ENCODE measurements around the gene ZNF112.
A peak's percentile ranks its signal among the peaks of the same experiment; 100 is the strongest.

The ZNF112 gene

GRCh38 chr19:44304659-44305193 is 51.8 kb downstream of the ZNF112 start, which contains the start of gene ZNF235:
TSS of gene ZNF235 (minus strand) at chr19:44305025. CDS start at chr19:44303404, 1,621 bp downstream.
- peak within 1 kb of the TSS; percentile 93 for H3K4me3 ChIP-seq
- H3K27ac ChIP-seq = peak within 1 kb of the TSS; percentile 37; the same call in 1 of the 2 replicates
- DNase-seq (ENCODE audit: low read depth, low spot score) = peak; percentile 77

GRCh38 chr19:44303976-44304568 is 52.4 kb downstream of the ZNF112 start:
- Histone ChIP-seq H3K9me3 (ENCODE audit: low read depth, low read length) (no peaks in the 10 kb centered on the region), H3K9ac (ENCODE audit: insufficient read length) (peak overlapping the region; percentile 81), H3K4me3 (peak overlapping the region; percentile 93), H3K27ac (0 out of 2 replicates have a peak overlapping the region, but pooled peaks have one; percentile 37), H3K36me3 (ENCODE audit: insufficient read depth, low read length) (peaks cover 21% of the 10 kb centered on the region)
- DNase-seq (ENCODE audit: low read depth, low spot score) = no peak
- TF ChIP-seq EZH2 (IDR thresholded peaks at IDR 0.05) = no peak

More at GRCh38 chr19:44304659-44305193, 51.8 kb downstream of the ZNF112 start, which contains the start of gene ZNF235:
- H3K9ac ChIP-seq (ENCODE audit: insufficient read length) = peak within 1 kb of the TSS; percentile 81
- no peaks in the 10 kb centered on the region for H3K9me3 ChIP-seq (ENCODE audit: low read depth, low read length)
- peaks cover 15% of the 10 kb centered on the region for H3K36me3 ChIP-seq (ENCODE audit: insufficient read depth, low read length)
- peak; percentile 84 for TF ChIP-seq POLR2AphosphoS5 (IDR thresholded peaks at IDR 0.05; ENCODE audit: borderline replicate concordance, low read depth, low read length)
- peak; percentile 19 for TF ChIP-seq FOXP2 (optimal IDR thresholded peaks at IDR 0.05; ENCODE audit: control extremely low read depth, extremely low read length, insufficient read depth)
- no peak for TF ChIP-seq EZH2 (IDR thresholded peaks at IDR 0.05)

- Histone ChIP-seq H3K9me3 (ENCODE audit: low read depth, low read length) (no peaks in the 10 kb centered on the region), H3K27ac (no peak overlapping the region), H3K9ac (ENCODE audit: insufficient read length) (no peak overlapping the region), H3K4me3 (peak overlapping the region; percentile 93; the same call in 1 of the 2 replicates), H3K36me3 (ENCODE audit: insufficient read depth, low read length) (peaks cover 29% of the 10 kb centered on the region)
- TF ChIP-seq FOXP2 (optimal IDR thresholded peaks at IDR 0.05; ENCODE audit: control extremely low read depth, extremely low read length, insufficient read depth) (no peak), EZH2 (IDR thresholded peaks at IDR 0.05) (no peak), POLR2AphosphoS5 (IDR thresholded peaks at IDR 0.05; ENCODE audit: borderline replicate concordance, low read depth, low read length) (no peak)
- DNase-seq (ENCODE audit: low read depth, low spot score) = no peak
Measured at GRCh38 chr19:44303320-44303719, 53.2 kb downstream of the ZNF112 start.

- Histone ChIP-seq H3K9ac (ENCODE audit: insufficient read length) (no peak overlapping the region), H3K4me3 (no peak overlapping the region), H3K9me3 (ENCODE audit: low read depth, low read length) (peaks cover 9% of the 10 kb centered on the region), H3K27ac (no peak overlapping the region), H3K36me3 (ENCODE audit: insufficient read depth, low read length) (peaks cover 31% of the 10 kb centered on the region)
- no peak for TF ChIP-seq POLR2AphosphoS5 (IDR thresholded peaks at IDR 0.05; ENCODE audit: borderline replicate concordance, low read depth, low read length)
- TF ChIP-seq EZH2 (IDR thresholded peaks at IDR 0.05) = no peak
- no peak for DNase-seq (ENCODE audit: low read depth, low spot score)
Measured at GRCh38 chr19:44284968-44285367, 71.5 kb downstream of the ZNF112 start.

GRCh38 chr19:44282846-44283245 is 73.6 kb downstream of the ZNF112 start:
- Histone ChIP-seq H3K36me3 (ENCODE audit: insufficient read depth, low read length) (peaks cover 9% of the 10 kb centered on the region), H3K9me3 (ENCODE audit: low read depth, low read length) (no peaks in the 10 kb centered on the region), H3K9ac (ENCODE audit: insufficient read length) (no peak overlapping the region), H3K4me3 (no peak overlapping the region), H3K27ac (no peak overlapping the region)
- no peak for TF ChIP-seq EZH2 (IDR thresholded peaks at IDR 0.05)
- TF ChIP-seq FOXP2 (optimal IDR thresholded peaks at IDR 0.05; ENCODE audit: control extremely low read depth, extremely low read length, insufficient read depth) = no peak
- no peak for TF ChIP-seq POLR2AphosphoS5 (IDR thresholded peaks at IDR 0.05; ENCODE audit: borderline replicate concordance, low read depth, low read length)
- no peak for DNase-seq (ENCODE audit: low read depth, low spot score)

- no peak overlapping the region for H3K4me3 ChIP-seq
- TF ChIP-seq EZH2 (IDR thresholded peaks at IDR 0.05) = no peak
- no peak for TF ChIP-seq POLR2AphosphoS5 (IDR thresholded peaks at IDR 0.05; ENCODE audit: borderline replicate concordance, low read depth, low read length)
- TF ChIP-seq FOXP2 (optimal IDR thresholded peaks at IDR 0.05; ENCODE audit: control extremely low read depth, extremely low read length, insufficient read depth) = no peak
- no peak overlapping the region for H3K9ac ChIP-seq (ENCODE audit: insufficient read length)
- no peak overlapping the region for H3K27ac ChIP-seq
- no peaks in the 10 kb centered on the region for H3K36me3 ChIP-seq (ENCODE audit: insufficient read depth, low read length)
- H3K9me3 ChIP-seq (ENCODE audit: low read depth, low read length) = no peaks in the 10 kb centered on the region
- no peak for DNase-seq (ENCODE audit: low read depth, low spot score)
Measured at GRCh38 chr19:44280916-44281315, 75.6 kb downstream of the ZNF112 start.

GRCh38 chr19:44278181-44278690 is 78.2 kb downstream of the ZNF112 start:
- Histone ChIP-seq H3K4me3 (no peak overlapping the region), H3K9me3 (ENCODE audit: low read depth, low read length) (no peaks in the 10 kb centered on the region), H3K9ac (ENCODE audit: insufficient read length) (no peak overlapping the region), H3K36me3 (ENCODE audit: insufficient read depth, low read length) (no peaks in the 10 kb centered on the region; the same call in 1 of the 2 replicates), H3K27ac (no peak overlapping the region)
- no peak for DNase-seq (ENCODE audit: low read depth, low spot score)
- TF ChIP-seq FOXP2 (optimal IDR thresholded peaks at IDR 0.05; ENCODE audit: control extremely low read depth, extremely low read length, insufficient read depth) (no peak), EZH2 (IDR thresholded peaks at IDR 0.05) (no peak), POLR2AphosphoS5 (IDR thresholded peaks at IDR 0.05; ENCODE audit: borderline replicate concordance, low read depth, low read length) (no peak)

GRCh38 chr19:44277331-44277730 is 79.1 kb downstream of the ZNF112 start:
- no peak for TF ChIP-seq POLR2AphosphoS5 (IDR thresholded peaks at IDR 0.05; ENCODE audit: borderline replicate concordance, low read depth, low read length)
- H3K27ac ChIP-seq = no peak overlapping the region
- DNase-seq (ENCODE audit: low read depth, low spot score) = no peak
- no peaks in the 10 kb centered on the region for H3K9me3 ChIP-seq (ENCODE audit: low read depth, low read length)
- H3K36me3 ChIP-seq (ENCODE audit: insufficient read depth, low read length) = no peaks in the 10 kb centered on the region; the same call in 1 of the 2 replicates
- no peak overlapping the region for H3K4me3 ChIP-seq
- H3K9ac ChIP-seq (ENCODE audit: insufficient read length) = no peak overlapping the region

All from SK-N-MC (cell line).